HG03432 (cell line): ENCODE data around the gene KLF7.
"Not testable (repeated sequence)": the region's sequence is repeated elsewhere in the genome, so short reads cannot be mapped to it uniquely, and the experiment has no call there.

ENCODE experiments used
- ATAC-seq: cut with Tn5 transposase; IDR thresholded peaks from one replicate; pipeline ENCODE4 v1.9.1; 2021; ENCODE audit warnings: mild to moderate bottlenecking, moderate library complexity; ENCODE audit not compliant: unreplicated experiment

The KLF7 gene

GRCh38 chr2:207037023-207037422, 128.7 kb downstream of the KLF7 start:
- not testable (repeated sequence) for ATAC-seq

- no peak for ATAC-seq
Measured at GRCh38 chr2:207035875-207036274, 129.9 kb downstream of the KLF7 start.

GRCh38 chr2:207032490-207032889, 133.3 kb downstream of the KLF7 start:
- no peak for ATAC-seq
